ENCODE measurements around the gene CASP7.
"Not testable (repeated sequence)": the region's sequence is repeated elsewhere in the genome, so short reads cannot be mapped to it uniquely, and the experiment has no call there.

Gene CASP7

DNA sequence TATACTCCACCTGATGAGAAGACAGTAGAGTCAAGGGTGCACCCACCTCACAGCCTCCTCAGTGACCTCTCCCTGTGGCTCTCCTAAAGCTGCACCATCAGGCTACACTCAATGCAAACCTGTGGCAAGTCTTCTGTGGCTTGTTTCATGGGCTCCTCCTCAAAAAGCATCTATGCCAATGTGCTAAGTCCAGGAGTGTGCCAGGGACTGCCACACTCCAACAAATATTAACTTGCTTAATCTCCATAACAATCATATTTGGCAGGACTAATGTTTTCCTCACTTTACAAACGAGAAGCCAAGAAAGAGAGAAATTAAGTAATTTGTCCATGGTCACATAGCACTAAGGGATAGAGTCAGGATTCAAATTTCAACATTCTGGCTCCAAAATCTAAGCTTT, 27.8 kb upstream of the CASP7 start:
- POLR2A ChIA-PET, result no interaction called here
- CTCF ChIA-PET, result interaction anchor here (1.4 to 1.6 kb wide), 2 partner anchors 15 to 36 kb away, joined by 3 read pairs; no protein-coding TSS in a partner anchor
- no peak for DNase-seq (ENCODE audit: extremely low spot score)
- TF ChIP-seq, protein P1, sequence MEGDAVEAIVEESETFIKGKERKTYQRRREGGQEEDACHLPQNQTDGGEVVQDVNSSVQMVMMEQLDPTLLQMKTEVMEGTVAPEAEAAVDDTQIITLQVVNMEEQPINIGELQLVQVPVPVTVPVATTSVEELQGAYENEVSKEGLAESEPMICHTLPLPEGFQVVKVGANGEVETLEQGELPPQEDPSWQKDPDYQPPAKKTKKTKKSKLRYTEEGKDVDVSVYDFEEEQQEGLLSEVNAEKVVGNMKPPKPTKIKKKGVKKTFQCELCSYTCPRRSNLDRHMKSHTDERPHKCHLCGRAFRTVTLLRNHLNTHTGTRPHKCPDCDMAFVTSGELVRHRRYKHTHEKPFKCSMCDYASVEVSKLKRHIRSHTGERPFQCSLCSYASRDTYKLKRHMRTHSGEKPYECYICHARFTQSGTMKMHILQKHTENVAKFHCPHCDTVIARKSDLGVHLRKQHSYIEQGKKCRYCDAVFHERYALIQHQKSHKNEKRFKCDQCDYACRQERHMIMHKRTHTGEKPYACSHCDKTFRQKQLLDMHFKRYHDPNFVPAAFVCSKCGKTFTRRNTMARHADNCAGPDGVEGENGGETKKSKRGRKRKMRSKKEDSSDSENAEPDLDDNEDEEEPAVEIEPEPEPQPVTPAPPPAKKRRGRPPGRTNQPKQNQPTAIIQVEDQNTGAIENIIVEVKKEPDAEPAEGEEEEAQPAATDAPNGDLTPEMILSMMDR (IDR thresholded peaks at IDR 0.05; ENCODE audit: control extremely low read depth, extremely low read depth, low read depth, missing control alignments), result no peak

DNA sequence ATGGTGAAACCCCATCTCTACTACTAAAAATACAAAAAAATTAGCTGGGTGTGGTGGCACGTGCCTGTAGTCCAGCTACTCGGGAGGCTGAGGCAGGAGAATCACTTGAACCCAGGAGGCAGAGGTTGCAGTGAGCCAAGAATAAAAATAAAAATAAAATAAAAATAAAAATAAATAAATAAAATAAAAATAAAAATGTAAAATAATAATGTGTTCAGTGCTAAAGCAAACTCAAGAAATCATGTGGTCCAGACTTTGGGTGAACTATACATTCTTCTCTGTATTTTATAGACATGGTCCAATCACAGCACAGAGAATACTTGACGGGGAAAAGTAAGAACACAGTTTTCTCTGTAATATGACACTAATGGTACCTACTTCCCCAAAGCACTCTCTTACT, 27.3 kb upstream of the CASP7 start:
- POLR2A ChIA-PET, result not testable (repeated sequence)

DNA sequence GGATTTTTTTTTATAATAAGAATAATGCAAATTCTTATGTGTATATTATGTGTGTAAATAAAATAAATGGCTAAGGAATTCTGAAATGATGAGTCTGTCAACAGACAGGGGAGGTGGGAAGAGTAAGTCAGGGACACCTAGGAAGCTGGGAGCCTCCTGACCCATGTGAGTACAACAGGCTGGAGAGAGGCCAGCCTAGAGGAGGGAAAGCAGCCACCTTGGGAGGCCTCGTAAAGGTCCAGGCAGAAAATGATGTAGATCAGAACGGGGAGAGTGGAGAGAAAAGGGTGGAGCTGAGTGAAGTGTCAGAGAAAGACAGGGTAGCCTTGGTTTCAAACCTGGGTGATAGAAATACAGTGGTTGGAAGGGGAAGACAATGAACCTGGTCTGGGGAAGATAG, 22.8 kb upstream of the CASP7 start:
- ChIA-PET CTCF (interaction anchor here (0.8 to 0.9 kb wide), 2 partner anchors 17 to 22 kb away, joined by 3 to 5 read pairs; no protein-coding TSS in a partner anchor), POLR2A (no interaction called here)
- TF ChIP-seq, protein P1 (IDR thresholded peaks at IDR 0.05; ENCODE audit: control extremely low read depth, extremely low read depth, low read depth, missing control alignments), result no peak
- no peak for DNase-seq (ENCODE audit: extremely low spot score)

More for the DNA sequence above, 27.3 kb upstream of the CASP7 start:
- not testable (repeated sequence) for DNase-seq (ENCODE audit: extremely low spot score)
- CTCF ChIA-PET, result interaction anchor here (1.4 to 1.6 kb wide), 2 partner anchors 15 to 37 kb away, joined by 3 read pairs; no protein-coding TSS in a partner anchor

DNA sequence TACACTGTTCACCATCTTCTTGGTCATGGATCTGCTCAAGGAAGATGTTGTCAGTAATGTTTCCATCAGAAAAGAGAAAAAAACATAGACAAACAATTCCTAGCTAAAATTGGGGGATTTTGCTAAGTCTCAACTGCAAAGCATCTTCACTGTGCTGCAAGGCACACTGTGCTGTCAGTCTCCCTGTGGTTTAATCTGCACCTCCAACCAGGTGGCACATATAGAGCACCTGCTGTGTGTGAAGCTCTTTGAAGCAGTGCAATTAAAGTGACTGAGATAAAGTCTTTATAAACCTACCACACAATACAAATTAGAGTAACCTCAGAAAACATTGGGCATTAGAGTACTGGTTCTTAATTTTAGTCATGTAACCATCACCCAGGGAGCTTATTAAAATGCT, 22.2 kb upstream of the CASP7 start:
- TF ChIP-seq, protein P1 (IDR thresholded peaks at IDR 0.05; ENCODE audit: control extremely low read depth, extremely low read depth, low read depth, missing control alignments), result no peak
- CTCF ChIA-PET, result interaction anchor here (0.8 to 0.9 kb wide), 2 partner anchors 18 to 22 kb away, joined by 3 to 5 read pairs; no protein-coding TSS in a partner anchor

DNA sequence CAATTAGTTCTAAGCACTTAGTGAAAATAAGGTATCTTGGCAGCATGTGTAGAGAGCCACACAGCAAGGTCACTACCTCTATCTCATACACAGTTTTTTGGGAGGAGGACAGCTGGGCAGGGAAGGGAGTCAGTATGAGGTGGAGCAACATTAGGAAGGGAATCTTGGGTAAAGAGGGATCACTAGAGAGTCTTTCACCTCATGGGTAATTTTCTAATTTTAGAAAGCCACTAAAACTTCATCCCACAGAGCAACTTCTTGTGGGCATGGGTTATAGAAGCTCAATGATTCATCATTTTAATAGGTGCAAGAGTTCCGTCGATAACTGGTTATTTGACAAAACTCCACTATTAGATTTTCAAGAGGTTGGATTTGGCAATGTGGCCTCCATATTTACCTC, 18.4 kb upstream of the CASP7 start:
- TF ChIP-seq, protein P1 (IDR thresholded peaks at IDR 0.05; ENCODE audit: control extremely low read depth, extremely low read depth, low read depth, missing control alignments), result no peak
- no peak for DNase-seq (ENCODE audit: extremely low spot score)
- ChIA-PET POLR2A (no interaction called here), CTCF (no interaction called here)

More for the DNA sequence above, 22.2 kb upstream of the CASP7 start:
- POLR2A ChIA-PET, result no interaction called here
- no peak for DNase-seq (ENCODE audit: extremely low spot score)

DNA sequence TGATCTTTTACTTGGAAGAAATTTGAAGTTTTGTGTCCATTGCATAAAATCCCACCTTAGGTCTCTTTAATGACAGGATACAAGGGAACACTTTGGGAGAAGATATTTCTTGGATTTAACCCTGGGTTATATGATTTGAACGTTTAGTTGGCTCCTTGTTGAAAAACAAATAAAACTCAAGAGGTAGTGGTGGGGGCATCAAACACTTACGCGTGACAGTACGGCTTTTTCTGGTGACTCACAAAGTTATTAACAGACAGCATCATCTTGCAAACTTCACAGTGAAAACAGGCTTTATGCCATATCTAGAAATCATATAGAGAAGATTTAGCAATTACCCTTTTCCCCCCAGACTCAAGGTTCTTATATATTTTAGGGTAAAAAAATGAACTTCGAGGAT, 16.6 kb upstream of the CASP7 start:
- ChIA-PET POLR2A (no interaction called here), CTCF (interaction anchor here (1.3 kb wide), 1 partner anchor 24 kb away, joined by 3 read pairs; no protein-coding TSS in a partner anchor)
- no peak for DNase-seq (ENCODE audit: extremely low spot score)
- TF ChIP-seq, protein P1 (IDR thresholded peaks at IDR 0.05; ENCODE audit: control extremely low read depth, extremely low read depth, low read depth, missing control alignments), result no peak

DNA sequence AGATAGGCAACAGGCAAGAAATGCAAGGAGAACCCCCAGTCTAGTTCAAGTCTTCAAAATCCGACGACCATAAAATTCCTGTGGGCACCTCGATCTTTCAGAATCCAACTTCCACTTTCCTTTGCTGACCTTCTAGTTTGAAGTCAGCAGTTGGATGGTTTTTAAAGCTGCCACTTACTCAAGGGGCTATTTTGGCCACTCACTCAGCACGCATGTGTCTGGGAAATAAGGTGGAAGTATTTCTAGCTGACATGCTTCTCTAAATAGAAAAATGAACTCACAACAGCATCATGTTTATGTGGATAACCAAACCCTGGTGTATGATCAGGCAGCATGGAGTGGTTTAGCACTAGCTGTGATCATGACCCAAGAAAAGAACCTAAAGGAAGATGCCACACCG, 15.8 kb upstream of the CASP7 start, which contains the start of gene NRAP:
NRAP (minus strand) TSS at position 134 of the 400 bp plus-strand sequence. CDS start 159 bp downstream, outside the sequence.
- no peak for DNase-seq (ENCODE audit: extremely low spot score)
- ChIA-PET POLR2A (no interaction called here), CTCF (interaction anchor here (1.3 kb wide), 1 partner anchor 23 kb away, joined by 3 read pairs; no protein-coding TSS in a partner anchor)
- TF ChIP-seq, protein P1 (IDR thresholded peaks at IDR 0.05; ENCODE audit: control extremely low read depth, extremely low read depth, low read depth, missing control alignments), result no peak

Measured in GM10248 (cell line).